ENCODE results near the gene CASP2. TPM values are rescaled to one million over a fixed set of nuclear protein-coding genes. Genes with fewer than 3 reads are reported as not detected.

CASP2 gene
- total and polyA plus RNA-seq, 2 of the 8 experiments (the other 6 are each of a cell fraction or from before 2014, with no cell fraction given) = 23.7 to 35.3 TPM

DNA sequence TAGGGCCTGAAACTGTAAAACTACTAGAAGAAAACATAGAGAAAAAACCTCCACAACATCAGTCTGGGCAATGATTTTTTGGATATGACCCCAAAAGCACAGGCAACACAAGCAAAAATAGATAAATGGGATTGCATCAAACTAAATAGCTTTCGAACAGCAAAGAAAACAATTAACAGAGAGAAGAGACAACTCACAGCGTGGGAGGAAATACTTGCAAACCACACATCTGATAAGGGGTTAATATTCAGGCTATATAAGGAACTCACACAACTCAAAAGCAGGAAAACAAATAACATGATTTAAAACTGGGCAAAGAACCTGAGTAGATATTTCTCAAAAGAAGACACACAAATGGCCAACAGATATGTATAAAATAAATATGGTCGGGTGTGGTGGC, 32.6 kb upstream of the CASP2 start (continued):
- no peak for TF ChIP-seq SP1 (IDR thresholded peaks at IDR 0.05; ENCODE audit: low read depth, low read length)

Data from H1 (cell line).